ENCODE data around the gene EEF1AKMT2.
"Not testable (repeated sequence)": the region's sequence is repeated elsewhere in the genome, so short reads cannot be mapped to it uniquely, and the experiment has no call there.

EEF1AKMT2 gene

GRCh38 chr10:124746992-124747391 is 44.7 kb downstream of the EEF1AKMT2 start:
- no peak for DNase-seq
- intact Hi-C loops (cut with DNase I; ENCODE audit: low total_unique reads): loop anchor here (10.0 kb wide), 1 partner anchor 92 kb away; no protein-coding TSS in a partner anchor
- Histone ChIP-seq H3K9me3 (no peaks in the 10 kb centered on the region), H3K36me3 (peaks cover 3 to 13% (median 6%) of the 10 kb centered on the region in 3 donors), H3K27ac (no peak overlapping the region), H3K27me3 (no peaks in the 10 kb centered on the region), H3K4me3 (no peak overlapping the region), H3K4me1 (peaks cover 0 to 24% (median 14%) of the 10 kb centered on the region in 4 donors)
- TF ChIP-seq CTCF (IDR thresholded peaks at IDR 0.05): no peak

- H3K27ac ChIP-seq, H3K9me3 ChIP-seq, H3K4me3 ChIP-seq, DNase-seq, H3K36me3 ChIP-seq, H3K27me3 ChIP-seq: not testable (repeated sequence)
- intact Hi-C loops (cut with DNase I; ENCODE audit: low total_unique reads): loop anchor here (10.0 kb wide), 1 partner anchor 92 kb away; no protein-coding TSS in a partner anchor
- H3K4me1 ChIP-seq: peaks cover 0 to 30% (median 16%) of the 10 kb centered on the region in 4 donors
These were observed 45.2 kb downstream of the EEF1AKMT2 start for GRCh38 chr10:124746447-124746846.

- no peak for DNase-seq
- intact Hi-C loops (cut with DNase I; ENCODE audit: low total_unique reads): loop anchor here (10.0 kb wide), 1 partner anchor 91 kb away; no protein-coding TSS in a partner anchor
- Histone ChIP-seq H3K27me3 (no peaks in the 10 kb centered on the region), H3K9me3 (no peaks in the 10 kb centered on the region), H3K36me3 (peaks cover 3 to 6% (median 3%) of the 10 kb centered on the region in 3 donors), H3K27ac (peak overlapping the region in 1 of 2 donors; percentile 84), H3K4me1 (peaks cover 0 to 38% (median 23%) of the 10 kb centered on the region in 4 donors), H3K4me3 (no peak overlapping the region)
- TF ChIP-seq CTCF (IDR thresholded peaks at IDR 0.05): peak in 1 of 2 experiments; percentile 34
These were observed 46.0 kb downstream of the EEF1AKMT2 start for GRCh38 chr10:124745673-124746072.

GRCh38 chr10:124745252-124745651 is 46.4 kb downstream of the EEF1AKMT2 start:
- Histone ChIP-seq H3K4me3 (no peak overlapping the region), H3K36me3 (peaks cover 3 to 6% (median 3%) of the 10 kb centered on the region in 3 donors), H3K27me3 (no peaks in the 10 kb centered on the region), H3K27ac (peak overlapping the region; percentile 80 to 84), H3K9me3 (no peaks in the 10 kb centered on the region), H3K4me1 (peaks cover 0 to 40% (median 27%) of the 10 kb centered on the region in 4 donors)
- intact Hi-C loops (cut with DNase I; ENCODE audit: low total_unique reads): loop anchor here (10.0 kb wide), 1 partner anchor 90 kb away; no protein-coding TSS in a partner anchor
- no peak for TF ChIP-seq CTCF (IDR thresholded peaks at IDR 0.05)
- no peak for DNase-seq

- H3K36me3 ChIP-seq: peaks cover 3 to 6% (median 3%) of the 10 kb centered on the region in 3 donors
- TF ChIP-seq CTCF (IDR thresholded peaks at IDR 0.05): peak in 1 of 2 experiments; percentile 78
- H3K27me3 ChIP-seq: no peaks in the 10 kb centered on the region
- H3K9me3 ChIP-seq: no peaks in the 10 kb centered on the region
- peak within 1 kb of the TSS; percentile 80 to 84 for H3K27ac ChIP-seq
- peak within 1 kb of the TSS; percentile 61 to 65 for H3K4me3 ChIP-seq
- intact Hi-C loops (cut with DNase I; ENCODE audit: low total_unique reads): loop anchor here (10.0 kb wide), 1 partner anchor 90 kb away; no protein-coding TSS in a partner anchor
- peak; percentile 79 to 88 for DNase-seq
- peaks cover 0 to 46% (median 32%) of the 10 kb centered on the region in 4 donors for H3K4me1 ChIP-seq
These were observed 47.3 kb downstream of the EEF1AKMT2 start, which contains the start of gene FAM53B for GRCh38 chr10:124744102-124745050. TSS of gene FAM53B (minus strand) at chr10:124744378. CDS start at chr10:124706713, 37,665 bp downstream.

Data from tibial artery (tissue), 4 donors.